Heart left ventricle (tissue), 16 donors: ENCODE measurements around the gene VPS13C. TPM values are rescaled to one million over a fixed set of nuclear protein-coding genes. Genes with fewer than 3 reads are reported as not detected.

Experiments
- ATAC-seq, 4 donors: fragments of 200-7000 bp; cut with Tn5 transposase; one replicate each; pipeline ENCODE4 v1.9.1; 2020 to 2022; ENCODE audit warnings: moderate library complexity in 4 of 4, mild to moderate bottlenecking in 3 of 4, moderate number of reproducible peaks in 1 of 4
- DNase-seq, 5 donors: peaks; one replicate each; pipeline ENCODE4 v3.0.0-alpha.2; 2020
- H3K27ac ChIP-seq, 12 donors: fragments of 200-600 bp; sonication (generic) in 4 of 12; one replicate each; pipeline versions ENCODE4 v1.5.0 to v1.8.0; 2016 to 2022; ENCODE audit warnings: mild to moderate bottlenecking in 2 of 12
- H3K27me3 ChIP-seq, 9 donors: fragments of 200-600 bp; sonication (generic) in 2 of 9; one replicate each; pipeline versions ENCODE4 v1.5.1 to v1.8.0; 2016 to 2022; ENCODE audit warnings: mild to moderate bottlenecking in 3 of 9
- H3K36me3 ChIP-seq, 9 donors: fragments of 200-600 bp; sonication (generic) in 2 of 9; one replicate each; pipeline versions ENCODE4 v1.5.0 to v1.8.0; 2018 to 2022; ENCODE audit warnings: mild to moderate bottlenecking in 2 of 9
- H3K4me1 ChIP-seq, 12 donors: fragments of 200-600 bp; sonication (generic) in 4 of 12; one replicate each; pipeline versions ENCODE4 v1.5.0 to v1.8.0; 2016 to 2022; ENCODE audit warnings: mild to moderate bottlenecking in 3 of 12
- H3K4me3 ChIP-seq, 12 donors: fragments of 200-600 bp; sonication (generic) in 4 of 12; one replicate each; pipeline versions ENCODE4 v1.5.0 to v1.8.0; 2017 to 2022; ENCODE audit warnings: mild to moderate bottlenecking in 9 of 12, moderate library complexity in 4 of 12
- H3K9me3 ChIP-seq, 12 donors: fragments of 200-600 bp; sonication (generic) in 4 of 12; one replicate each; pipeline versions ENCODE4 v1.5.0 to v1.8.0; 2016 to 2022; ENCODE audit warnings: mild to moderate bottlenecking in 1 of 12
- POLR2A ChIP-seq, 2 donors: fragments of 450-650 bp; IDR thresholded peaks; one replicate each; pipeline ENCODE4 v1.6.1; 2017; ENCODE audit warnings: antibody characterized with exemption in 2 of 2, mild to moderate bottlenecking in 2 of 2, moderate library complexity in 2 of 2
- WGBS, 4 donors: extraction: QIAGEN DNeasy Blood & Tissue Kit in 2 of 4; methylation state at CpG; one replicate each; pipeline versions ENCODE4 v1.1.5 to v1.1.7; 2013 to 2018; 5-methylcytosine and 5-hydroxymethylcytosine counted together
- intact Hi-C, 10 donors: fragments of 100-400 bp; cut with DNase I; formaldehyde crosslinking; loops; one replicate each; pipeline versions ENCODE4 v1.11.1 to v1.14.2; 2022
- polyA plus RNA-seq, 2 donors: library from polyadenylated mRNA; stranded (reverse); fragments of 200-250 nt; gene quantifications; one replicate each; pipeline ENCODE4 v1.2.3, GENCODE V29; 2013
- total RNA-seq, 9 donors: library from RNA; depleted of rRNA in 2 of 9; stranded (reverse); fragments of >200 nt in 2 of 9; fragmentation: NEBNext Ultra II Directional in 3 of 9; extraction: Animal tissue kit (Norgen Biotek cat#: 25700) in 3 of 9; gene quantifications; one replicate each; pipeline versions ENCODE4 v1.1.0 to v1.2.4, GENCODE V29; 2016 to 2023
- TF ChIP-seq, protein P1 (sequence below), 12 donors: fragments of 200-600 bp; sonication (generic) in 4 of 12; IDR thresholded peaks; one replicate each; pipeline versions ENCODE4 v1.5.0 to v1.8.0; 2018 to 2022; ENCODE audit warnings: antibody characterized with exemption in 12 of 12, mild to moderate bottlenecking in 5 of 12
- donor health status: ischemic (EF 13 %, LVEDD 7.1; RV severe dilation, severe dysfunction).
- donor health status: healthy with polysubstance abuse.
- donor health status: DM: no; HTN: yes; CAD: no.
- donor health status: DM: no; HTN: no; CAD: no.
- donor health status: ischemic (EF 25% LVEDD 6.9; RV normal size, moderate dysfunction).
- donor health status: ischemic (EF 25% LVEDD 5.7; RV mildly dilated, moderate dysfunction).
- donor health status: healthy.
- donor health status: DM: yes; HTN: yes; CAD: no.
- donor health status: ischemic (EF 35%, LVEDD 5.7; RV mildly dilated, moderate dysfunction).
- donor health status: nonischemic (EF 11% LVEDD 7.7; RV severe dilation, severe dysfunction).
- donor health status: DM: yes; HTN: yes; CAD: no.
- donor health status: PGD.
- donor health status: ischemic (EF 29% LVEDD 5.4; RV normal size, mild dysfunction).
- donor health status: nonischemic (EF 23%, LVEDD 6.1; RV moderate dilation, normal function).

Gene VPS13C
- total and polyA plus RNA-seq, 11 donors: 9.8 to 70.1 (median 36.5) TPM

GRCh38 chr15:61890106-61890505, 170.1 kb downstream of the VPS13C start:
- Histone ChIP-seq H3K27me3 (no peaks in the 10 kb centered on the region), H3K4me3 (no peak overlapping the region), H3K27ac (no peak overlapping the region), H3K36me3 (peaks cover 0 to 83% (median 38%) of the 10 kb centered on the region in 9 donors), H3K4me1 (no peaks in the 10 kb centered on the region), H3K9me3 (peaks cover 0 to 30% (median 14%) of the 10 kb centered on the region in 12 donors)
- no peak for ATAC-seq
- intact Hi-C loops: no loop called here
- no peak for DNase-seq
- TF ChIP-seq, protein P1, sequence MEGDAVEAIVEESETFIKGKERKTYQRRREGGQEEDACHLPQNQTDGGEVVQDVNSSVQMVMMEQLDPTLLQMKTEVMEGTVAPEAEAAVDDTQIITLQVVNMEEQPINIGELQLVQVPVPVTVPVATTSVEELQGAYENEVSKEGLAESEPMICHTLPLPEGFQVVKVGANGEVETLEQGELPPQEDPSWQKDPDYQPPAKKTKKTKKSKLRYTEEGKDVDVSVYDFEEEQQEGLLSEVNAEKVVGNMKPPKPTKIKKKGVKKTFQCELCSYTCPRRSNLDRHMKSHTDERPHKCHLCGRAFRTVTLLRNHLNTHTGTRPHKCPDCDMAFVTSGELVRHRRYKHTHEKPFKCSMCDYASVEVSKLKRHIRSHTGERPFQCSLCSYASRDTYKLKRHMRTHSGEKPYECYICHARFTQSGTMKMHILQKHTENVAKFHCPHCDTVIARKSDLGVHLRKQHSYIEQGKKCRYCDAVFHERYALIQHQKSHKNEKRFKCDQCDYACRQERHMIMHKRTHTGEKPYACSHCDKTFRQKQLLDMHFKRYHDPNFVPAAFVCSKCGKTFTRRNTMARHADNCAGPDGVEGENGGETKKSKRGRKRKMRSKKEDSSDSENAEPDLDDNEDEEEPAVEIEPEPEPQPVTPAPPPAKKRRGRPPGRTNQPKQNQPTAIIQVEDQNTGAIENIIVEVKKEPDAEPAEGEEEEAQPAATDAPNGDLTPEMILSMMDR (IDR thresholded peaks at IDR 0.05): no peak
- TF ChIP-seq POLR2A (IDR thresholded peaks at IDR 0.05): no peak
- 60 to 67% (median 64%) methylated on average over 2 of the region's 2 CpGs for WGBS, 4 donors

DNA sequence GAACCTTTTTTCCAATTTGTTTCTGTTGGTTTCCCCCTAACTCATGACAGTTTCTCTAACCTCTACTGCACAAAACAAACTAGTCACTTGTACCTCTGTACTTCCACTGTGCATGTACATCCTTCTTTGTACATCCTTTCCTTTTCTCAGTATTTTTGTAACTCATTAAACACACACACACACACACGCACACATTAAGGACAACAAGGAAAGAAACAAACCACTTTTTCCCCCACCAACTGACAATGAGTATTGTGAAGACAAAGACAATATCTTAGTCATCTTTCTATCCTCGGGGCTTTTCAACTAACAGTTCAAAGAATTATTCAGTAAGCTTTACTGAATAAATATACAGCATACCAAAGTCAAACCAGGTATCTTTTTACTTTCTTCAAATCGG, 170.5 kb downstream of the VPS13C start:
- peaks cover 0 to 26% (median 14%) of the 10 kb centered on the region in 12 donors for H3K9me3 ChIP-seq
- DNase-seq (no peak), ATAC-seq (no peak)
- no peak overlapping the region for H3K27ac ChIP-seq
- intact Hi-C loops: no loop called here
- H3K4me1 ChIP-seq: no peaks in the 10 kb centered on the region
- 77 to 90% (median 90%) methylated on average over 3 of the region's 3 CpGs for WGBS, 4 donors
- no peaks in the 10 kb centered on the region for H3K27me3 ChIP-seq
- no peak overlapping the region for H3K4me3 ChIP-seq
- no peak for TF ChIP-seq POLR2A (IDR thresholded peaks at IDR 0.05)
- TF ChIP-seq, protein P1 (IDR thresholded peaks at IDR 0.05): no peak
- peaks cover 0 to 79% (median 38%) of the 10 kb centered on the region in 9 donors for H3K36me3 ChIP-seq

DNA sequence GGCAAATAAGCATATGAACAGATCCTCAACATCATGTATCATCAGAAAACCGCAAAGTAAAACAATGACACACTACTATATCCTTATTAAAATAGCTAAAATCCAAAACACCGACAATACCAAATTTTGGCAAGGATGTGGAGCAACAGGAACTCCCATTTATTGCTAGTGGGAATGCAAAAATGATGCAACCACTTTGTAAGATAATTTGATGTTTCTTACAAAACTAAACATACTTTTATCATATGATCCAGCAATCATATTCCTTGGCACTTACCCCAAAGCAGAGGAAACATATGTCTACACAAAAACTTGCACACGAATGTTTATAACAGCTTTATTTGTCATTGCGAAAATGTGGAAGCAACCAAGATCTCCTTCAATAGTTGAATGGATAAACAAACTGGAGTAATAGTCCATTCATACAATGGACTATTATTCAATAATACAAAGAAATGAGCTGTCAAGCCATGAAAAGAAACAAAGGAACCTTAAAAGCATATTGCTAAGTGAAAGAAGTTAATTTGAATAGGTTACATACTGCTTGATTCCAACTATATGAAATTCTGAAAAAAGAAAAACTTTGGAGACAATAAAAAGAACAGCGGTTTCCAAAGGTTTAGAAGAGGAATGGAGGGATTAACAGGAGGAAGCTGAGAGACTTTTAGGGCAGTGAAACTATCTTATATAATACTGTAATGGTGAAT, 172.0 kb downstream of the VPS13C start:
- TF ChIP-seq, protein P1 (IDR thresholded peaks at IDR 0.05): no peak
- no peak for TF ChIP-seq POLR2A (IDR thresholded peaks at IDR 0.05)
- no peaks in the 10 kb centered on the region for H3K4me1 ChIP-seq
- no peak overlapping the region for H3K27ac ChIP-seq
- no peak overlapping the region for H3K4me3 ChIP-seq
- 78 to 86% (median 81%) methylated on average over 5 of the region's 5 CpGs for WGBS, 4 donors
- H3K36me3 ChIP-seq: peaks cover 0 to 65% (median 40%) of the 10 kb centered on the region in 9 donors
- intact Hi-C loops: no loop called here
- ATAC-seq (no peak), DNase-seq (no peak)
- no peaks in the 10 kb centered on the region for H3K27me3 ChIP-seq
- peaks cover 0 to 12% (median 6%) of the 10 kb centered on the region in 12 donors for H3K9me3 ChIP-seq

GRCh38 chr15:61880084-61880483, 180.2 kb downstream of the VPS13C start:
- Histone ChIP-seq H3K9me3 (no peaks in the 10 kb centered on the region), H3K4me1 (no peaks in the 10 kb centered on the region), H3K27me3 (no peaks in the 10 kb centered on the region), H3K36me3 (peaks cover 0 to 80% (median 54%) of the 10 kb centered on the region in 9 donors), H3K27ac (no peak overlapping the region), H3K4me3 (no peak overlapping the region)
- TF ChIP-seq, protein P1 (IDR thresholded peaks at IDR 0.05): no peak
- no peak for TF ChIP-seq POLR2A (IDR thresholded peaks at IDR 0.05)
- ATAC-seq (no peak), DNase-seq (no peak)
- 78 to 80% (median 79%) methylated on average over 5 of the region's 5 CpGs for WGBS, 4 donors
- intact Hi-C loops: no loop called here
